Astrocyte (in vitro differentiated cells and primary cell): ENCODE data around the gene SLC38A11. TPM values are rescaled to one million over a fixed set of nuclear protein-coding genes. Genes with fewer than 3 reads are reported as not detected.

Source experiments
- DNase-seq: peaks from one replicate; pipeline ENCODE4 v3.0.0-alpha.2; 2010; ENCODE audit warnings: low read depth
- FAIRE-seq: peaks from 2 replicates; lab custom pipeline; 2011; peaks lifted over from hg19 to GRCh38; lab: Jason Lieb, UNC
- H2AFZ ChIP-seq: 2 replicates; pipeline ENCODE4 v1.6.0; 2012; ENCODE audit warnings: low read depth, low read length, inconsistent platforms
- H3K27ac ChIP-seq: 2 replicates; pipeline ENCODE4 v1.5.1; 2011; ENCODE audit warnings: low read depth, low read length, inconsistent platforms
- H3K27me3 ChIP-seq: 2 replicates; pipeline ENCODE4 v1.6.0; 2011; ENCODE audit warnings: low read length, inconsistent platforms; ENCODE audit not compliant: insufficient read depth
- H3K36me3 ChIP-seq: 2 replicates; pipeline ENCODE4 v1.5.1; 2011; ENCODE audit warnings: low read length, inconsistent platforms; ENCODE audit not compliant: insufficient read depth
- H3K4me1 ChIP-seq: 2 replicates; pipeline ENCODE4 v1.5.1; 2011; ENCODE audit warnings: low read length, inconsistent platforms; ENCODE audit not compliant: insufficient read depth
- H3K4me2 ChIP-seq: 2 replicates; pipeline ENCODE4 v1.6.0; 2012; ENCODE audit warnings: low read length, inconsistent platforms
- H3K4me3 ChIP-seq: 2 replicates; pipeline ENCODE4 v1.5.1; 2011; ENCODE audit warnings: low read depth, mild to moderate bottlenecking, low read length, inconsistent platforms; ENCODE audit not compliant: insufficient read depth
- H3K79me2 ChIP-seq: 2 replicates; pipeline ENCODE4 v1.6.0; 2012; ENCODE audit warnings: mild to moderate bottlenecking, low read length, inconsistent platforms; ENCODE audit not compliant: insufficient read depth
- H3K9ac ChIP-seq: 2 replicates; pipeline ENCODE4 v1.6.0; 2012; ENCODE audit warnings: mild to moderate bottlenecking, low read length, inconsistent platforms
- H3K9me3 ChIP-seq: 2 replicates; pipeline ENCODE4 v1.5.1; 2012; ENCODE audit warnings: low read depth, mild to moderate bottlenecking, low read length, inconsistent platforms; ENCODE audit not compliant: insufficient read depth
- H4K20me1 ChIP-seq: 2 replicates; pipeline ENCODE4 v1.6.0; 2012; ENCODE audit warnings: low read length, inconsistent platforms; ENCODE audit not compliant: insufficient read depth
- H3K27ac Mint-ChIP-seq: one replicate; pipeline ENCODE4 v1.8.0; 2021; ENCODE audit warnings: mild to moderate bottlenecking, mixed read lengths; ENCODE audit not compliant: unreplicated experiment
- H3K27me3 Mint-ChIP-seq: one replicate; pipeline ENCODE4 v1.8.0; 2021; ENCODE audit warnings: low read depth, mixed read lengths; ENCODE audit not compliant: unreplicated experiment
- H3K36me3 Mint-ChIP-seq: one replicate; pipeline ENCODE4 v1.8.0; 2021; ENCODE audit warnings: low read depth, mixed read lengths; ENCODE audit not compliant: unreplicated experiment
- H3K4me1 Mint-ChIP-seq: one replicate; pipeline ENCODE4 v1.8.0; 2021; ENCODE audit warnings: low read depth, mixed read lengths; ENCODE audit not compliant: unreplicated experiment
- H3K4me3 Mint-ChIP-seq: one replicate; pipeline ENCODE4 v1.8.0; 2021; ENCODE audit warnings: mild to moderate bottlenecking, moderate library complexity, mixed read lengths; ENCODE audit not compliant: unreplicated experiment
- H3K9me3 Mint-ChIP-seq: one replicate; pipeline ENCODE4 v1.8.0; 2021; ENCODE audit warnings: mild to moderate bottlenecking, mixed read lengths; ENCODE audit not compliant: unreplicated experiment
- EZH2 ChIP-seq: IDR thresholded peaks from 2 replicates; pipeline ENCODE4 v1.6.1; 2012; ENCODE audit warnings: mild to moderate bottlenecking, low read length, inconsistent platforms; ENCODE audit not compliant: insufficient read depth
- total RNA-seq: library from RNA; stranded (reverse); gene quantifications from 2 replicates; pipeline ENCODE4 v1.2.1, GENCODE V29; 2021
- TF ChIP-seq, protein P1 (sequence below): IDR thresholded peaks from 2 replicates; pipeline ENCODE4 v1.5.1; 2011; ENCODE audit warnings: low read depth, mild to moderate bottlenecking, inconsistent platforms, low read length, moderate library complexity; ENCODE audit not compliant: insufficient read depth

SLC38A11 gene
- total RNA-seq, 1 donor from 2014 or later = not detected

DNA sequence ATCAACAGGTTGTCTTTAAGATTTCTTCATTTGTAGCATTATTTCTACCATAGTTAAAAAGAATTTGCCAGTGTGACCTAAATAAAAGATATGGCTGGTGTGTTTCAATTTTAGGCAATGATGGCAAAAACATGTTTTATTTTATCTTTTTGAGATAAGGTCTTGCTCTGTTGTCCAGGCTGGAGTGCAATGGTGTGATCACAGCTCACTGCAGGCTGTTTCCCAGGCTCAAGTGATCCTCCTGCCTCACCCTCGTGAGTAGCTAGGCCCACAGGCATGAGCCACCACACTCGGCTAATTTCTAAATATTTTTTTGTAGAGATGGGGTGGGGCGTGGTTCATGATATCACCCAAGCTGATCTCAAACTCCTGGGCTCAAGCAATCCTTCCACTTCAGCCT lies 66.7 kb downstream of the SLC38A11 start:
- no peaks in the 10 kb centered on the region for H4K20me1 ChIP-seq
- Mint-ChIP-seq H3K4me1 (peaks cover 4% of the 10 kb centered on the region), H3K27ac (no peak overlapping the region), H3K27me3 (no peaks in the 10 kb centered on the region), H3K4me3 (no peak overlapping the region), H3K9me3 (no peaks in the 10 kb centered on the region), H3K36me3 (peaks cover 2% of the 10 kb centered on the region)
- no peaks in the 10 kb centered on the region for H3K9me3 ChIP-seq
- H3K36me3 ChIP-seq = no peaks in the 10 kb centered on the region
- no peak overlapping the region for H3K4me3 ChIP-seq
- H3K79me2 ChIP-seq = no peaks in the 10 kb centered on the region
- no peak overlapping the region for H3K9ac ChIP-seq
- no peaks in the 10 kb centered on the region for H3K27me3 ChIP-seq
- TF ChIP-seq EZH2 = no peak
- TF ChIP-seq, protein P1, sequence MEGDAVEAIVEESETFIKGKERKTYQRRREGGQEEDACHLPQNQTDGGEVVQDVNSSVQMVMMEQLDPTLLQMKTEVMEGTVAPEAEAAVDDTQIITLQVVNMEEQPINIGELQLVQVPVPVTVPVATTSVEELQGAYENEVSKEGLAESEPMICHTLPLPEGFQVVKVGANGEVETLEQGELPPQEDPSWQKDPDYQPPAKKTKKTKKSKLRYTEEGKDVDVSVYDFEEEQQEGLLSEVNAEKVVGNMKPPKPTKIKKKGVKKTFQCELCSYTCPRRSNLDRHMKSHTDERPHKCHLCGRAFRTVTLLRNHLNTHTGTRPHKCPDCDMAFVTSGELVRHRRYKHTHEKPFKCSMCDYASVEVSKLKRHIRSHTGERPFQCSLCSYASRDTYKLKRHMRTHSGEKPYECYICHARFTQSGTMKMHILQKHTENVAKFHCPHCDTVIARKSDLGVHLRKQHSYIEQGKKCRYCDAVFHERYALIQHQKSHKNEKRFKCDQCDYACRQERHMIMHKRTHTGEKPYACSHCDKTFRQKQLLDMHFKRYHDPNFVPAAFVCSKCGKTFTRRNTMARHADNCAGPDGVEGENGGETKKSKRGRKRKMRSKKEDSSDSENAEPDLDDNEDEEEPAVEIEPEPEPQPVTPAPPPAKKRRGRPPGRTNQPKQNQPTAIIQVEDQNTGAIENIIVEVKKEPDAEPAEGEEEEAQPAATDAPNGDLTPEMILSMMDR = no peak
- no peaks in the 10 kb centered on the region for H3K4me1 ChIP-seq
- no peak overlapping the region for H3K4me2 ChIP-seq
- no peak overlapping the region for H2AFZ ChIP-seq
- FAIRE-seq = no peak
- no peak for DNase-seq
- H3K27ac ChIP-seq = no peak overlapping the region

- Histone ChIP-seq H3K4me1 (no peaks in the 10 kb centered on the region), H3K4me3 (no peak overlapping the region), H4K20me1 (no peaks in the 10 kb centered on the region), H3K36me3 (no peaks in the 10 kb centered on the region), H3K27ac (no peak overlapping the region), H3K4me2 (no peak overlapping the region), H3K9me3 (no peaks in the 10 kb centered on the region), H3K9ac (no peak overlapping the region), H2AFZ (no peak overlapping the region), H3K27me3 (no peaks in the 10 kb centered on the region), H3K79me2 (no peaks in the 10 kb centered on the region)
- Mint-ChIP-seq H3K27ac (no peak overlapping the region), H3K9me3 (no peaks in the 10 kb centered on the region), H3K4me1 (peaks cover 4% of the 10 kb centered on the region), H3K36me3 (peaks cover 2% of the 10 kb centered on the region), H3K27me3 (no peaks in the 10 kb centered on the region), H3K4me3 (no peak overlapping the region)
- DNase-seq = no peak
- TF ChIP-seq, protein P1 = no peak
- TF ChIP-seq EZH2 = no peak
- no peak for FAIRE-seq
These were observed 67.7 kb downstream of the SLC38A11 start for GRCh38 chr2:164887434-164888144.

DNA sequence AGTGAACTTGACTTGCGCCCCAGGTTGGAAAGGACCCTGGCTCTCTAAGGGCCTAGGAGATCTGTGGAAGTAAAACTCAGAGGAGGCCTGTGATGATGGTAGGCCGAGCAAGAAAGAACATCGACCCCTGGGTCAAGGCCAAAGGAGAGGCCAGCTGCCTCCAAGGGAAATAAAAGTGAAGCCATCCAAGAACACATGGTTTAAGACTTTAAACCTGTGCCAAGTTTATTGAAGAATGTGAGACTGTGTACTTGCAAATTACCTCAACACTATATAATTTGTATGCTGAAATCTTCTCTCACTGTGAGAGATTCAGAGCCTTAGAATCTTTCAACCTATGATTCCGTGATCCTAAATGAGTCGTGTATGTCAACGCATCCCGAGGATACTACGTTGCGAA lies 73.0 kb downstream of the SLC38A11 start:
- Mint-ChIP-seq H3K4me1 (no peaks in the 10 kb centered on the region), H3K4me3 (no peak overlapping the region), H3K36me3 (no peaks in the 10 kb centered on the region), H3K27ac (no peak overlapping the region), H3K9me3 (peaks cover 2% of the 10 kb centered on the region), H3K27me3 (no peaks in the 10 kb centered on the region)
- peak; percentile 16 for DNase-seq
- H3K27ac ChIP-seq = no peak overlapping the region
- no peak for FAIRE-seq
- no peak overlapping the region for H2AFZ ChIP-seq
- H3K79me2 ChIP-seq = no peaks in the 10 kb centered on the region
- no peak overlapping the region for H3K4me3 ChIP-seq
- H3K36me3 ChIP-seq = no peaks in the 10 kb centered on the region
- no peak overlapping the region for H3K9ac ChIP-seq
- H3K27me3 ChIP-seq = no peaks in the 10 kb centered on the region
- no peaks in the 10 kb centered on the region for H3K9me3 ChIP-seq
- TF ChIP-seq, protein P1 = no peak
- no peak for TF ChIP-seq EZH2
- no peaks in the 10 kb centered on the region for H3K4me1 ChIP-seq
- no peaks in the 10 kb centered on the region for H4K20me1 ChIP-seq
- H3K4me2 ChIP-seq = no peak overlapping the region
